HG03045 (cell line): Measurements from ENCODE around the gene PPY.
"Not testable (repeated sequence)": the region's sequence is repeated elsewhere in the genome, so short reads cannot be mapped to it uniquely, and the experiment has no call there.

Source experiments
- ATAC-seq: cut with Tn5 transposase; IDR thresholded peaks from one replicate; pipeline ENCODE4 v1.9.1; 2021; ENCODE audit warnings: mild to moderate bottlenecking, moderate library complexity; ENCODE audit not compliant: unreplicated experiment

Gene PPY

DNA sequence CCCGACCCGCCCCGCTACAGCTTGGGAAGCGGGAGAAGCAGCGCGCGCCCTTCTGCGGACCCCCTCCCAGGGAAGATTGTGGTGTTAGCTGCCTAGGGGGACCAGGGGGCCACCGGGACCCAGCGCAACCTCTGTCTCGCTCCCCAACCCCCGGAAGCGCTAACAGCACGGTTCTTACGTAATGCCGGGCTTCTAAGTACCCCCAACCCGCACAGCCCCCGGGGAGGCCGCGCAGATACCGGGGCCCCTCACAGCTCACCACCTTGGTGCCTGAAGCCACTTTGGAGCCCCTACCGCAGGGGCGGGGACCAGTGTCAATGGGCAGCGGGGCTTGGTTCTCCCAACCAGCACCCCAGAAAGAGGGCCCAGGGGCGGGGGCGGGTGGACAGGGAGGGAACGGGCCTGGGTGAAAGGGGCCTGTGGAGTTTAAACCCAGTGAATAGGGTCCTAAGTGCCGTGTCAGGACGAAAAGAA is 35.3 kb downstream of the PPY start:
- no peak for ATAC-seq

DNA sequence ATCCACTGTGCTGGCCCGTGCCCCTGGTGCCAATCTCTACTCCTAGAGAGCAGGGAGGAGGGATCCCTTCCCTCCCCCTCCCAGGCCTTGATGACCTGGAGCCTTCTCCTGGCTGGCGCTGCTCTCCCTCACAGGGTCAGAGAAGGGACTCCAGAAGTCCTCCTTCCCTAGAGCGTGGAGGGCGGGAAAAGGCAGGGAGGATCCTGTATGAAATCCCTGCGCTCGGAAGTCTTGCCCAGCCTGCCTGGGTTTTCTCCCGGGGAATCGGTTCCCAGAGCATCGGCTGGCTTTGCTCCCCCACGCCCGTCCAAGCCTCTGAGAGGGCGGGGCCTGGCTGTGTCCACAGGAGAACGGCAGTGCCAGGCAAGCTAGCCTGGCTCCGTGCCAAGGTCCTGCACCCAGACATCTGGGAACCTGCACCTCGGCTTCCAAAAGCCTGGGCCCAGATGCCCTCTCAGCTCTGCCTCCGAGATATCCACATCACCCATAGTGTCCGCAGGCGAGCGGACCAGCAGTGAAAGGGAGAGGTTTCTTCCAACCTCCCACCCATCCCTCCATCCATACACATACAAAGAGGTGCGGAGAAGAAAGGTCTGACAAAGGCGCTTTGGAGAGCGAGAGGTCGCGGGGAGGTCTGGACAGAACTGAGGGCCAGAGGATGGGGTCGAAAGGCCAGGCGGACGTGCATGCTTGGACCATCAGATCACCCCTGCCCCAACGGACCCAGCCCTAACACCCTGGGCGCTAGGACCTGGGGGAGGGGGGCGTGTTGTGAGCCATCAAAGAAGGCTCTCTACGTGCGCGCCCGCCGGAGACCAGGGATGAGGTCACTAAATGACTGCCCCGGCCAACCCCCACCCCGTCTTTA is 36.1 kb downstream of the PPY start:
- no peak for ATAC-seq

DNA sequence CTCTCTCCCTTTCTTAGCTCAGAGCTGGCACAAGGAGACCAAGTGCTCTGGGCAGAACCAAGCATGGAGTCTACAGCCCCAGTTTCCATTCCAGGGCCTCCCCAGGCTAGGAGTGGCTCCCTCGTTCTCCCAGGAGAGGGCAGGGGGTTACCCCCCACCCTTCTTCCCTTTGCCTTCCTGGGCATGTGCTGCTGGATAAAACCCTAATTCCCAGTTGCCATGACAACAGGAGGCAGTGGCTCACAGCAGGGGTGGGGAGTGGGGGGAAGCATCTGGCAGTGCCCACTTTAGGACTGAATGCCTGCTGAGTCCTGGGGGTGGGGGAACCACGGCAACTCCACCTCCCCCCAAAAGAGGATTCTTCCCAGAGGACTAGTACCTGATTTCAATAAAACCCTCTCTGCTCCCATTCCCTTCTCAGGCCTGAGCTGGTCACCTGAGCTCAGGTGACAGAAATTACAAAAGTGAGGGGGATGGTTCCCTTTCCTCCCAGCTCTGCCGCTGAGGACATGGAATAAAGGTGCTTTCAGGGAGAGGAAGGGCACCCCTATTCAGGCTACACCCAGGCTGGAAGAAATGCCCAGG is 36.8 kb downstream of the PPY start:
- ATAC-seq, result no peak

DNA sequence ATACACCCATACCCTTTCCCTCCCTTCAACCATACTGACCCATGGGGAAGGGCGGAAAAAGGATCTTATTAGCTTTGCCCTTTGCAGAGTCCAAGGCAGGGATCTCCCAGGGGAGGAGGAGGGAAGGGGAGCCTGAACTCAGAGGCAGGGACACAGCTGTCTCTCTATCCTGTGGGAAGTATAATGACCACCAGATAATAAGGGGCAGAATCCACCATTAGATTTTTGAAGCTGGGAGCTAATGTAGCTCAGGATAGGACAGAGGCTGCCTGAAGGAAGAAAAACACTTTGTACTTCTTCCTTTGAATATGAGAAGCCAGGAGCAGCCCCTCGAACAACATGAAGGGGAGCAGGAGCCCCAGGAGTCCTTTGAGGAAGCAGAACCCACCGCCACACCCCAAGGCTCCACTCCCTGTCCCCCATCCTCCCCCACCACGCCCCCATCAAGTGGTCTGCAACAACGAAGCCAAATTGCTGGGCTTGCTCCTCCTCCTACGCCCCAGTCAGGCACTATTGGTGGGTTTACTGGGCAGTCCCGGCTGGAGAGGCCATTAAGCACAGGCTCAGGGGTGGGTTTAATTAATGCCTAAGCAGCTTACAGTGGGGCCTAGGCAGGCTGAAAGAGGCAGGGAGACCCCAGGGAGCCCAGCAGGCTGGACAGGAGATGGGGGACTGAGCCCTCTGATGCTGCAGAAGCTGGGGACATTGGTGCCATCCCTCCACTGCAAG is 40.3 kb downstream of the PPY start:
- ATAC-seq, result no peak

DNA sequence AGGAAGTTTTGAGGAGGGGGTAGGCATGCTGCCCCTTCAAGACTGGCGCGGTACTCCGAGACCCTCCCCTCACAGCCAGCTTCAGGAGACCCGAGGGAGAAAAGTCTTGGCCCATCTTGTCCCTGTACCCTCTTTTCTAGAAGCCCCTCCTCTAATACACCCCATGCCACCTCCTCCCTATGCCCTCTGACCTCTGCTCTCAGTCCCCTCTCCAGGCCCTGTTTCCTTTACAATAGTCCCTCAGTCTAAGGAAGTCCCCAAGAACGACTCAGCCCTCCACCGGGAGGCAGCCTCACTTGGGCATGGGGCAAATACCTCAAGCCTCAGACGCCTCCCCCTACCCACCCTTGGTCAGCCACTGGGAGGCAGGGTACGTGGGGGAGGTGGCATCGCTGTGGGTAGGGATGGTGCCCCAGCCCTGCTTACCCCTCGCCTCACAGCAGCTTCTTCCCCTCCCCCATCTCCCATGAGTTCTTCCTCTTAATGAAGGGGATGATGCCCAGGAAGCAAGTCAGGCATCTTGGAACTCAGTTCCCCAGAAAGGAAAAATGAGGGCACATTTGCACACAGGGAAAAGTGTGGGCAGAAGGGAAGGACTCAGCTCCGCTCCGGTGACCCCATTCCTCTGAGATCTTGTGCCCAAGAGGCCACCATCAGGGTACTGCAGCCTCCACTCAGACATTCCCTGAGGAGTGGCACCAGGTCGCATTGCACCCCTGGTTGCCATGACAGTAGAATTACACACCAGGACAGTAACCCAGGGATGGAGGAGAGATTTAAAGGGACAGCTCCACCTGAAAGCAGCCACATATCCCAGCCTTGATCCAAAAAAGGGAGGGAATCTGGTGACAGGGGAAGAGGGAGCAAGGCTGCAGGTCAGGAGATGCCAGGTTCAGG is 41.2 kb downstream of the PPY start:
- no peak for ATAC-seq

DNA sequence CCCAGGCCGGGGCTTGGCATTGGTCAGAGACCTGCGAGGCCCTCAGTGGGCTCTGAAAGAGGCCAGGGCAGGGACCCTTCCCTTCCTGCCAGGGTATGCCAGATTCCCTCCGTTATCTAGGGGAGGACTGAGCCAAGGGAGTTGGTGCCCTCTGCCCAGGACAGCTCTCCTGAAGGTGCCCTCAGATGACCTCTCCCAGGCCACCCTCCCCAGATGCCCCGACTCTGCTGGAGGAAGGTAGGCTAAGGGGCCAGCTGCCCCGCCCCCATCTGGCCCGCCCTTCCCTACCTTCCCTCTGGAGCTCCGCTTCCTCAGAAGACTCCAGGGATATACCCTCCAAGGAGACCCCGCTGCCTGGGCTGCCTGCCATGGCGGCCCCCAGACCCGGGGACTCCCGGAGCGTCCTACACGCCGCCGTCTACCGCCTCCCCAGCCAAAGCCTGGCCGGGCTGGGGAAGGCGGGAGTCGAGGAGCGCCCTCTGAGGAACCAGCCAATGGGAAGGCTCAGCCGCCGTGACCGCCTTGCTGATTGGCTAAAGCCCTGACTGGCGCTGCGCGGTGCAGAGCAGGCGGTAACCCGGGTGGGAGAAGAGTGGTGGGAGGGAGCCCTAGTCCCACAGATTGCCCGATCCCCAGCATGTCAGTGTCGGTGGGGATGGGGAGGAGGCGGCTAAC is 42.0 kb downstream of the PPY start:
- ATAC-seq, result peak; percentile 61

DNA sequence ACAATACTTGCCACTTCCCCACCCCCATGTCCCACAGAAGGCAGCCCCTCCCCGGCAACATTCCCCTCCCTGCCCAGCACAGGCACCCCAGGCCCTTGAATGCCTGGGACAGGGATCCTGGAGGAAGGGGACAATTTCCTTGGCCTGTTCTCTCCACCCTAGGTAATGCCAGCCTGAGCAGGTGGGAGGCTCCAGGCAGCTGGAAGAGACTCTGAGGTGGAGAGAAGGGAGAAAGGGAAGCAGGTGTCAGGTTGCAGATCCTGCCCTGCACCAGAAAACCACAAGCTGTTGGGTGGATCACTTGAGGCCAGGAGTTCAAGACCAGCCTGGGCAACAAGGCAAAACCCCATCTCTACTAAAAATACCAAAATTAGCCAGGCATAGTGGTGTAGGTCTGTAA is 43.8 kb downstream of the PPY start:
- no peak for ATAC-seq

DNA sequence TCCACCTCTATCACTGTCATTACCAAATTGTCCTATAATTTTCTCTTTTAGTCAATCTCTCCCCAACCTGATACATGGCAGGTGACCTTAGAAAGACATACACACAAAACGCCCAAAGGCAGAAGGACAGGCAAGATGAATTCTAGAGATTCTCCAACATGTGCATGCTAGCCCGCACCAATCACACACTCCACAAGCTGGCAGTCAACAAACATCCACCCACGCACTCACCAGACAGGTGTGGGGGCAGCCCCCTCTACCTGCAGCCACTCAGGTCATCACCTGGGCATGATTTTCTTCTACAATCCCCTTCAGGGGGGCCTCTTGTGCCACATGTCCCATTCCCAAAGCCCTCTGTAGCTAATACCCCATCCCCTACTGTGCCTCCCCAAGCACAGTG is 44.4 kb downstream of the PPY start:
- no peak for ATAC-seq

DNA sequence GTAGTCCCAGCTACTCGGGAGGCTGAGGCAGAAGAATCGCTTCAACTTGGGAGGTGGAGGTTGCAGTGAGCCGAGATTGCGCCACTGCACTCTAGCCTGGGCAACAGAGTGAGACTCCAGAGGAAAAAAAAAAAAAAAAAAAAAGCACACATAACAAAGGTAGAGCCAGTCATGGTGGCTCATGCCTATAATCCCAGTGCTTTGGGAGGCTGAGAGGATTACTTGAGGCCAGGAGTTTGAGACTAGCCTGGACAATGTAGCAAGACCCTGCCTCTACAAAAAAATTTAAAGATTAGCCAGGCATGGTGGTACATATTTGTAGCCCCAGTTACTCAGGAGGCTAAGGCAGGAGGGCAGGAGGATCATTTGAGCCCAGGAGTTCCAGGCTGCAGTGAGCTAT is 47.8 kb downstream of the PPY start:
- ATAC-seq, result not testable (repeated sequence)

DNA sequence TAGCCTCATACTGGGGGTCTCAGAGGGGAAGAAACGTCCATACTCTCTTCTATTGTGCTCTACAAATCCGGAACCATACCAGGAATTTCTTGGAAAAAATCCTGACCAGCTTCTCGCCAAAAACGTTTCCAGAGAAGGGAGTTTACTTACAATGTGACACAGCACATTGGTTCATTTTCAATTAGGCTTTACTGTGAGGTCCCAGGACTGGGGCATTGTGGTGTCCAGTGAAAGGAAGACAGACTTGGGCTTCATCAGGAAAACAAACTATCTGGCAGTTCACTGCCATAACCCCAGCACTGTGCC is 49.7 kb downstream of the PPY start:
- ATAC-seq, result no peak

DNA sequence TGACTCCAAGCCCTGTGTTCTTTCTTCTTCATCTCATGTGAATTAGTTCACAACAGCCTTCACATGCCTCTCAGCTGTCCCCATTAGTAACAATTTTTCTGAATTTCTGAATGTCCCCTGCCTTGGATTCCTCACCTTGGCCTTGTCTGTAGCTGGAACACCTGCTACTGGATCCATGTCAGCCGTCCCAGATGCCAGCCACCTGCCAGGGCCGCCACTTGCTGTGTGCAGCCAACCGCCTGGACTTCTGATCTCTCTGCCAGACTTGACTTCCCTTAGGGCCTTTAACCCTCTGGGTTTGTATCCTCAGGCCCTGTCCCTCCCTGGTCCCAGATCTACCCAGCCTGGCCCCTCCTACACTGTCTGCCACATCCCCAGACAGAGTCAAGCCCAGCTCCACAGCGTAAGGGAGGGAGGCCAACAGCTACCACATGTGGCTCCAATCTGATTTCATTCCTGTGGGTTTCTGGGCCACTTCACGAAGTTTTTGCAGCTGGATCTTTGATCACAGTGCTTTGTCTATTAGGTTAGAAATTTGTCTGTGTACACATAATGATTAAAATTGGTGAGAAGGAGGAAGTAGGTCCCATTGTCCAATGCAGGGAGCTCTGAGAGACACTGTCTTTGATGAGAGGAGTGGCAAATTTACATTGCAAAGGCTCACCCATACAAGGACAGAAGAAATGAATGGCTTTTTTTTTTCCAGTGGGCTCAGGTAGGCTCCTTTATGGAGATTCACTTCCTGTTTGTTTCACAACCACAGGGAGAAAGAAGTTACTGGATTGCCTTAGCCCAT is 50.2 kb downstream of the PPY start:
- no peak for ATAC-seq
